Stomach (tissue), 9 donors: ENCODE data around the gene ZDHHC8. TPM values are rescaled to one million over a fixed set of nuclear protein-coding genes. Genes with fewer than 3 reads are reported as not detected.

ENCODE experiments used
- DNase-seq, 2 donors: peaks; one replicate each; pipeline versions ENCODE4 v3.0.0 to v3.0.0-alpha.2; 2013 to 2019
- H3K27ac ChIP-seq, 5 donors: fragments of 200-600 bp in 4 of 5; sonication (generic) in 4 of 5; one replicate each; pipeline ENCODE4 v1.5.1; 2013 to 2019; ENCODE audit warnings: mild to moderate bottlenecking in 1 of 5, moderate library complexity in 1 of 5
- H3K27me3 ChIP-seq, 3 donors: fragments of 200-600 bp; sonication (generic); one replicate each; pipeline ENCODE4 v1.5.1; 2017 to 2019; ENCODE audit warnings: mixed run types in 1 of 3
- H3K36me3 ChIP-seq, 4 donors: fragments of 200-600 bp; sonication (generic); 1 replicate in 3 of 4; 2 replicates in 1 of 4; pipeline ENCODE4 v1.5.1; 2016 to 2019
- H3K4me1 ChIP-seq, 4 donors: fragments of 200-600 bp; sonication (generic); one replicate each; pipeline ENCODE4 v1.5.1; 2016 to 2019
- H3K4me3 ChIP-seq, 4 donors: fragments of 200-600 bp; sonication (generic) in 3 of 4; one replicate each; pipeline ENCODE4 v1.5.1; 2016 to 2019; ENCODE audit warnings: mild to moderate bottlenecking in 1 of 4
- H3K9me3 ChIP-seq, 4 donors: fragments of 200-600 bp; sonication (generic); one replicate each; pipeline ENCODE4 v1.5.1; 2016 to 2019
- CTCF ChIP-seq, 7 experiments: fragments of 450-650 bp in 4 of 7; fragments of 200-600 bp in 3 of 7; sonication (generic) in 3 of 7; IDR thresholded peaks; one replicate each; pipeline ENCODE4 v1.5.1; 2016 to 2019; ENCODE audit warnings: antibody characterized with exemption in 7 of 7, control low read depth in 2 of 7, mild to moderate bottlenecking in 1 of 7
- EP300 ChIP-seq: sonication (generic); formaldehyde crosslinking; IDR thresholded peaks from one replicate; pipeline ENCODE4 v1.6.1; 2017; ENCODE audit warnings: antibody characterized with exemption
- POLR2A ChIP-seq, 4 donors: fragments of 450-650 bp; IDR thresholded peaks; one replicate each; pipeline ENCODE4 v1.6.1; 2016; ENCODE audit warnings: antibody characterized with exemption in 4 of 4, control low read depth in 2 of 4, mild to moderate bottlenecking in 1 of 4, moderate library complexity in 1 of 4
- POLR2AphosphoS5 ChIP-seq, 3 donors: sonication (generic); formaldehyde crosslinking; IDR thresholded peaks; one replicate each; pipeline ENCODE4 v1.6.1; 2016; ENCODE audit warnings: antibody characterized with exemption in 3 of 3
- WGBS, 5 donors: extraction: QIAGEN DNeasy Blood & Tissue Kit in 3 of 5; methylation state at CpG; one replicate each; pipeline versions ENCODE4 v1.1.5 to v1.1.7; 2013 to 2018; 5-methylcytosine and 5-hydroxymethylcytosine counted together
- intact Hi-C: fragments of 100-400 bp; cut with DNase I; formaldehyde crosslinking; loops from one replicate; pipeline ENCODE4 v1.15.1; 2023; ENCODE audit warnings: low total_unique reads
- polyA plus RNA-seq, 3 donors: library from polyadenylated mRNA; stranded (reverse); fragments of 200-250 nt; gene quantifications; one replicate each; pipeline ENCODE4 v1.2.3, GENCODE V29; 2013
- total RNA-seq, 5 donors: library from RNA; depleted of rRNA; stranded (reverse); fragments of >200 nt; gene quantifications; one replicate each; pipeline versions ENCODE4 v1.1.0 to v1.2.3, GENCODE V29; 2014 to 2016
- donor health status: healthy with polysubstance abuse.
- donor health status: Bipolar disorder and iron deficiency.
- donor health status: healthy.

The ZDHHC8 gene
- total and polyA plus RNA-seq, 8 donors = 3.2 to 228 (median 18.7) TPM

GRCh38 chr22:20111689-20112622 is 19.6 kb upstream of the ZDHHC8 start:
- no peaks in the 10 kb centered on the region for H3K27me3 ChIP-seq
- TF ChIP-seq EP300 (no peak), POLR2AphosphoS5 (IDR thresholded peaks at IDR 0.05) (no peak), CTCF (IDR thresholded peaks at IDR 0.05) (no peak), POLR2A (IDR thresholded peaks at IDR 0.05) (no peak)
- no peak overlapping the region for H3K4me3 ChIP-seq
- H3K9me3 ChIP-seq = no peaks in the 10 kb centered on the region
- DNase-seq = no peak
- peaks cover 74 to 91% (median 89%) of the 10 kb centered on the region in 4 donors for H3K36me3 ChIP-seq
- WGBS, 5 donors = 68 to 79% (median 70%) methylated on average over 2 to 7 of the region's 7 CpGs
- peaks cover 11 to 45% (median 35%) of the 10 kb centered on the region in 4 donors for H3K4me1 ChIP-seq
- intact Hi-C loops = no loop called here
- H3K27ac ChIP-seq = peak overlapping the region in 2 of 5 donors; percentile 13 to 42

- Histone ChIP-seq H3K4me1 (peaks cover 14 to 48% (median 37%) of the 10 kb centered on the region in 4 donors), H3K27me3 (no peaks in the 10 kb centered on the region), H3K27ac (no peak overlapping the region), H3K4me3 (no peak overlapping the region), H3K9me3 (no peaks in the 10 kb centered on the region), H3K36me3 (peaks cover 65 to 82% (median 79%) of the 10 kb centered on the region in 4 donors)
- 77 to 87% (median 83%) methylated on average over 12 to 26 of the region's 26 CpGs for WGBS, 5 donors
- intact Hi-C loops = no loop called here
- no peak for TF ChIP-seq CTCF (IDR thresholded peaks at IDR 0.05)
- no peak for TF ChIP-seq POLR2A (IDR thresholded peaks at IDR 0.05)
- no peak for TF ChIP-seq EP300
- TF ChIP-seq POLR2AphosphoS5 (IDR thresholded peaks at IDR 0.05) = no peak
- DNase-seq = no peak
Measured at GRCh38 chr22:20112623-20113511, 18.7 kb upstream of the ZDHHC8 start.

DNA sequence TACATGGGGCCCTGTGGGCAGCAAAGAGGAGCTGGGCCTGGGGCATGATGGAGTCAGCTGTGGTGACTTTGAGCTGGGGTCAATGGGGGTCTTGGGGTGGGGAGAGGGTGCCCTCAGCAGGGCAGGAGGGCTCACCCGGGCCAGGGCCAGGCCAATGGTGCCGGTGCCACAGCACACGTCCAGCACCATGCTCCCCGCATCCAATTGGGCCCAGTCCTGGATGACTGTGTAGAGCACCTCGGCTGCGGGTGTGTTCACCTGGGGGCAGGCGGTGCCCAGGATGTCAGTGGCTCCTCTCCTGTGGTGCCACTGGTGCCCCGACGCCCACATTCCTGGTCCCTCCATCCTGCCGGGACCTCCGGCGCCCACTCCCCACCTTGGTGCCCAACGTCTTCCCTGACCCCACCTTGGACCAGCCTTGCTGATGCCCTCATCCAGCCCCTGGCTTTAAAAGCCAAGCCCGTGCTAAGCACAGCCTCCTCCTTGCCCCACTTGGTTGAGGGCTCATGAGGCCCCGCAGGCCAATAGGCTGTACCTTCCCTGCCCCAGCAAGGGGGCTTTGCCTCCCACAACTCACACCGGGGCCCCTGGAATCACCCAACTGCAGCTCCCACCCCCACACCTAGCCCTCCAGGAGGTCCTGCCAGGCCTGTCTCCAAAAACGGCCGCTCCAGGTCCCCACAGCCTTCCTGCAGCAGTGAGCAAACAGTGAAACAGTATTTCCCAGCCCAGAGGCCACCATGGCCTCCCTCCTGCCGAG is 17.9 kb upstream of the ZDHHC8 start:
- H3K27me3 ChIP-seq = no peaks in the 10 kb centered on the region
- H3K4me1 ChIP-seq = peaks cover 22 to 57% (median 46%) of the 10 kb centered on the region in 4 donors
- intact Hi-C loops = no loop called here
- no peak for DNase-seq
- H3K4me3 ChIP-seq = no peak overlapping the region
- peaks cover 57 to 73% (median 71%) of the 10 kb centered on the region in 4 donors for H3K36me3 ChIP-seq
- H3K9me3 ChIP-seq = no peaks in the 10 kb centered on the region
- no peak overlapping the region for H3K27ac ChIP-seq
- 80 to 89% (median 86%) methylated on average over 13 to 19 of the region's 19 CpGs for WGBS, 5 donors
- no peak for TF ChIP-seq POLR2AphosphoS5 (IDR thresholded peaks at IDR 0.05)
- no peak for TF ChIP-seq EP300
- TF ChIP-seq POLR2A (IDR thresholded peaks at IDR 0.05) = no peak
- TF ChIP-seq CTCF (IDR thresholded peaks at IDR 0.05) = no peak
